ENCODE results near the gene ADARB1. TPM values are rescaled to one million over a fixed set of nuclear protein-coding genes. Genes with fewer than 3 reads are reported as not detected.

Gene ADARB1
- total and polyA plus RNA-seq, 2 experiments from 2014 or later = 4.8 to 14.8 TPM

GRCh38 chr21:45087022-45087823 is 12.8 kb downstream of the ADARB1 start:
- H3K4me3 Mint-ChIP-seq = no peak overlapping the region
- no peaks in the 10 kb centered on the region for H3K4me1 ChIP-seq (ENCODE audit: insufficient read depth)
- DNase-seq (ENCODE audit: low spot score) (no peak), ATAC-seq (no peak)
- H3K4me2 ChIP-seq = no peak overlapping the region
- no peaks in the 10 kb centered on the region for H3K36me3 ChIP-seq (ENCODE audit: insufficient read depth)
- TF ChIP-seq STAT1 (IDR thresholded peaks at IDR 0.05; ENCODE audit: unreplicated experiment) = no peak
- TF ChIP-seq ETS1 (IDR thresholded peaks at IDR 0.05) = no peak
- TF ChIP-seq REST (IDR thresholded peaks at IDR 0.05; ENCODE audit: unreplicated experiment) = no peak
- no peak for TF ChIP-seq JUNB (IDR thresholded peaks at IDR 0.05; ENCODE audit: unreplicated experiment)
- TF ChIP-seq NANOG (IDR thresholded peaks at IDR 0.05; ENCODE audit: borderline replicate concordance) = no peak
- TF ChIP-seq EZH2phosphoT487 (IDR thresholded peaks at IDR 0.05; ENCODE audit: unreplicated experiment) = no peak
- TF ChIP-seq ZNF114 (CRISPR knock-in tag; IDR thresholded peaks at IDR 0.05) = no peak
- no peak for TF ChIP-seq CREB1 (CRISPR knock-in tag; IDR thresholded peaks at IDR 0.05; ENCODE audit: low read depth)
- TF ChIP-seq ZNF462 (CRISPR knock-in tag; IDR thresholded peaks at IDR 0.05) = no peak
- TF ChIP-seq EZH2 (IDR thresholded peaks at IDR 0.05; ENCODE audit: low read depth, unreplicated experiment) = no peak
- no peak overlapping the region for H3K4me3 ChIP-seq
- H3K27me3 Mint-ChIP-seq (ENCODE audit: insufficient read depth, low read depth, poor library complexity) = no peaks in the 10 kb centered on the region
- H3K27me3 ChIP-seq (ENCODE audit: insufficient read depth) = no peaks in the 10 kb centered on the region
- H3K36me3 Mint-ChIP-seq (ENCODE audit: low read depth) = no peaks in the 10 kb centered on the region
- no peak overlapping the region for H3K27ac Mint-ChIP-seq
- H3K79me2 ChIP-seq (replicated peaks; ENCODE audit: insufficient read depth) = peaks cover 8% of the 10 kb centered on the region
- H3K4me1 Mint-ChIP-seq = peaks cover 3% of the 10 kb centered on the region
- H3K9me3 Mint-ChIP-seq = no peaks in the 10 kb centered on the region
- H3K27ac ChIP-seq (ENCODE audit: low read depth) = no peak overlapping the region
- peaks cover 5% of the 10 kb centered on the region for H4K20me1 ChIP-seq (replicated peaks; ENCODE audit: insufficient read depth)
- H3K9me2 ChIP-seq (ENCODE audit: insufficient read depth) = no peaks in the 10 kb centered on the region
- H2AFZ ChIP-seq = no peak overlapping the region
- no peaks in the 10 kb centered on the region for H3F3A ChIP-seq (replicated peaks; ENCODE audit: low read depth)
